Skeletal muscle satellite cell (primary cell): ENCODE results near the gene QSOX1.
A peak's percentile ranks its signal among the peaks of the same experiment; 100 is the strongest.

Experiments used
- H3K27me3 ChIP-seq: 2 replicates; pipeline ENCODE4 v1.7.0; 2013; ENCODE audit warnings: low read length; ENCODE audit not compliant: control insufficient read depth, insufficient read depth
- H3K36me3 ChIP-seq: 2 replicates; pipeline ENCODE4 v1.7.0; 2013; ENCODE audit warnings: mild to moderate bottlenecking, control low read depth, low read length; ENCODE audit not compliant: insufficient read depth
- H3K4me1 ChIP-seq: 2 replicates; pipeline ENCODE4 v1.7.0; 2013; ENCODE audit warnings: low read length; ENCODE audit not compliant: control insufficient read depth, insufficient read depth
- H3K4me2 ChIP-seq: 2 replicates; pipeline ENCODE4 v1.7.0; 2013; ENCODE audit warnings: mild to moderate bottlenecking, low read length
- H3K4me3 ChIP-seq: 2 replicates; pipeline ENCODE4 v1.7.0; 2013; ENCODE audit warnings: low read length
- H3K9ac ChIP-seq: 2 replicates; pipeline ENCODE4 v1.7.0; 2013; ENCODE audit warnings: mild to moderate bottlenecking, low read depth, low read length, moderate library complexity
- H3K9me3 ChIP-seq: replicated peaks from 2 replicates; pipeline ENCODE4 v1.7.0; 2013; ENCODE audit warnings: mild to moderate bottlenecking, control low read depth, low read length

Gene QSOX1

DNA sequence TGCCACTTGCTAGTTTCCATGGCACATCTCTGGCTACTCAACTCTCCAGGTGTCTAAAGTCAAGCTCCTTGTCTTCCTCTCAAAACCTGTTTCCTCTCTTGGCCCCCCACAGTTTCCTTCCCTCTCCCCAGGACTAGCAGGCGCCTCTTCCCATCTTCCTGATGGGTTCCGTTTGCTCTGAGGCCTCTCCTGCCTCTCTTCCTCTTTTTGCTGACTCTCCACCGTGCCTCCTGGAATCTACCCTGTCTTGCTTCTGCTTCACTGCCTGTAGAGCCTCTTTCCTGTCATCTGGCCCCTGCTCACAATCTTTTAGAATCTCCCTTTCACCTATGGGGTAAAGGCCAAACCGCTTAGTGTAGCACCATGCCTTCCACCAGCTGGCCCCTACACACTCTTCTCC lies 53.6 kb downstream of the QSOX1 start:
- Histone ChIP-seq H3K36me3 (no peaks in the 10 kb centered on the region), H3K27me3 (no peaks in the 10 kb centered on the region), H3K4me2 (no peak overlapping the region), H3K4me3 (no peak overlapping the region), H3K9me3 (no peaks in the 10 kb centered on the region), H3K4me1 (peaks cover 10% of the 10 kb centered on the region), H3K9ac (no peak overlapping the region)

DNA sequence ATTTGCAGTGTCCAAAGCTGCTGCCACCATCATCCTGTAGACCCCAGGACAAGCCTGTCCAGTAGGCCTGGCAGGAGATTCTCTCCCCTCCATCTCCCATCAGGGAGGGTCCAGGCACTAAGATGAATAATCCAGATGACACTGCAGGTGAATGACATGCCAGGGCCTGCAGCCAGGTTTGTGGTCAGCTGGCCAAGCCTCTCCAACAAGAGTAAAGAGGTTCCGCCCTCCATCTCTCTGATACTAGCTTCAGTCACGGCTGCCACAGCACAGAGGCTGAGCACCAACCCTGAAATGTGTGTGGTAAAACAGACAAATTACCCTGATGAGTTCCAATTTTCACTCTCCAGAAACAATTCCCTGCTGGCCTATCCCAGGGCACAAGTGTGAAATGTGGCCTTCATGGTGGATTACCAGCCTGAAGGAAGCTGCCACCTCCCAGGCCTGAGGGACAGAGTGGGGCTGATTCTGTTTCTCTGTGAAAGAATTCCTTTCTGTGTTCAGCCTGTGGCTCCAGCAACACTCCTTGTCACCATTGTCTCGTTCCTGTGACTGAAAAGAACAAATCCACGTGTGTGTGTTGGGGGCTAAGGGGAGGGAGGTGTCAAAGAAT lies 55.4 kb downstream of the QSOX1 start:
- no peaks in the 10 kb centered on the region for H3K36me3 ChIP-seq
- no peak overlapping the region for H3K4me3 ChIP-seq
- no peaks in the 10 kb centered on the region for H3K9me3 ChIP-seq
- peaks cover 15% of the 10 kb centered on the region for H3K4me1 ChIP-seq
- H3K27me3 ChIP-seq = no peaks in the 10 kb centered on the region
- no peak overlapping the region for H3K9ac ChIP-seq
- H3K4me2 ChIP-seq = no peak overlapping the region

DNA sequence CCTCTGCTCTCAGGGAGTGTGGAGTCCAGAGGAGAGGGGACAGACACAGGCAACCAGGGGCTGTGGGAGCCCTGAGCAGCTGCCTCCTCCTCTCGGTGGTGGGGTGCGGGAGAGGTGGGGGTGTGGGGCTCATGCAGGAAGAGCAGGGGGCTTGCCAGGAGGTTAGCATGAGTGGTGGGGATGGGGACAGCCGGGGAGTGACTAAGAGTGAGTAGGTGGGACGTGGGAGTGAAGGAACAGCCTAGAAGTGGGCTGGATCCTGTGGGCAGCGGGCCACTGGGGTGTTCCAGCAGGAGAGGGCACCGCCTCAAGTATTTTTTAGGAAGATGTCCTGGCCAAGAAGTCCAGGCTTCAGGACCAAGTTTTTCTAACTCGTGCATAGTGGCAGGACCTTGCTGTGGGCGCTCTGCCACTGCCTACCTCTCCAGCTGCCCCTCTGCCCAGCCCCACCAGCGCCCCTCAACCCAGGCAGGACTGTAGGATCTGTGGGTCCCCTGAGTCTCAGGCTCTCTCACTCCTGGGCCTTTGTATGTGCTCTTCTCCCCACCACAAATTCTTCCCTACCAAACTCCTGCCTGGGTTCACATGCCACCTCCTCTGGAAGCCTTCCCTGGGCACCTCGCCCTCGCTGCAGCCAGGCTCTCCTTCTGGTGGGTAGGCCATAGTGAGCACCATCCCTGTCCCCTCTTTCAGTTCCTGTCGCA lies 56.6 kb downstream of the QSOX1 start:
- Histone ChIP-seq H3K9ac (no peak overlapping the region), H3K9me3 (no peaks in the 10 kb centered on the region), H3K4me2 (no peak overlapping the region), H3K4me3 (no peak overlapping the region), H3K4me1 (peaks cover 15% of the 10 kb centered on the region), H3K36me3 (no peaks in the 10 kb centered on the region), H3K27me3 (no peaks in the 10 kb centered on the region)

DNA sequence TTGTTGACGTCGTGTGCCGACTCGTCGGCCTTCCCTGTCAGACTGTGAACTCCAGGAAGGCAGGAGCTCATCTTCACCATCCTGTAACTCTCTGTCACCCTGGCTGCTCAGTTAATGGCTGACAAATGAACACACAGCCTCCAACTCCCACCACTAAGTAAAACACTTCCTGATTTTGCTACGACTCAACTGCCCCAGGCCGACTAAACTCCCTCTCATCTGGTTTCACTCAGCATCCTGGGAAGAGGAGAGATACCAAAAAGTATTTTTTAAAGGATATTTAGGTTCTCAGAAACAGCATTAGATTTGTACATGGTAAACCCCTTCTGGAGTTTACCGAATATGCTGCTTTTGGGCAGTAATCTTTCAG lies 57.2 kb downstream of the QSOX1 start:
- Histone ChIP-seq H3K9me3 (no peaks in the 10 kb centered on the region), H3K4me1 (peaks cover 15% of the 10 kb centered on the region), H3K27me3 (no peaks in the 10 kb centered on the region), H3K4me2 (no peak overlapping the region), H3K36me3 (no peaks in the 10 kb centered on the region), H3K4me3 (no peak overlapping the region), H3K9ac (no peak overlapping the region)

DNA sequence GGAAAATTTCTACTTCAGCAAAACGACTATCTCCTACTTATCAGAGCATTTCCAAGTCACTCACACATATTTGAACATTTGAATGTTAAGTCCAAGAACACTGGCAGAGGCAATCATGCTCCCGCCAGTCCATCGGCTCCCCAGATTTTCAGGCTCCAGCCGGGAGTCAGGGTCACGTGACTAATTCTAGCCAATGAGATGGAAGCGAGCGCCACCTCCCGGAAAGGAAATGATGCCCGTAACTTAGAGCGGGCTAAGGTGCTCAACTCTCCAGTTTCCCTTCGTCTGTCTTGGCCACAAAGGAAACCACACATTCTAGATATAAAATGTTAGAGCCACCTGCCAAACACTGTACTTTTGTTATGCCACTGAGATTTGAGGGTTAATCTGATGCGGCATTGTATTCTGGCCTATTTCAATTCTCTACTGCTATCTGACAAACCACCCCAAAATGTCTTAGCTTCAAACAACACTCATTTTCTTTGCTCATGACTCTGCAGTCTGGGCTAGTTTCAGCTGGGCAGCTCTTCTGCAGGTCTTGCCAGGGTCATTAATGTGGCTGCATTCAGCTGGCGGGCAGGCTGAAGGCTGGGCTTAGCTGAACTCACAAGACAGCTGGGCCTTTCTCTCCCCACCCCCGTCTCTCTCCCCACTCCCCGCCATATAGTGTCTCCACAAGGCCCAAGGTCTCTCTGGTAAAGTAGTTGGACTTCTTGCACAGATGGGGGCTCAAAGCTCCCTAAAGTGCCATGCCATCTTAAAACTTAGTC lies 58.9 kb downstream of the QSOX1 start:
- Histone ChIP-seq H3K9ac (no peak overlapping the region), H3K36me3 (no peaks in the 10 kb centered on the region), H3K27me3 (no peaks in the 10 kb centered on the region), H3K4me2 (peak overlapping the region; percentile 64), H3K4me1 (peaks cover 15% of the 10 kb centered on the region), H3K4me3 (peak overlapping the region; percentile 17), H3K9me3 (no peaks in the 10 kb centered on the region)

DNA sequence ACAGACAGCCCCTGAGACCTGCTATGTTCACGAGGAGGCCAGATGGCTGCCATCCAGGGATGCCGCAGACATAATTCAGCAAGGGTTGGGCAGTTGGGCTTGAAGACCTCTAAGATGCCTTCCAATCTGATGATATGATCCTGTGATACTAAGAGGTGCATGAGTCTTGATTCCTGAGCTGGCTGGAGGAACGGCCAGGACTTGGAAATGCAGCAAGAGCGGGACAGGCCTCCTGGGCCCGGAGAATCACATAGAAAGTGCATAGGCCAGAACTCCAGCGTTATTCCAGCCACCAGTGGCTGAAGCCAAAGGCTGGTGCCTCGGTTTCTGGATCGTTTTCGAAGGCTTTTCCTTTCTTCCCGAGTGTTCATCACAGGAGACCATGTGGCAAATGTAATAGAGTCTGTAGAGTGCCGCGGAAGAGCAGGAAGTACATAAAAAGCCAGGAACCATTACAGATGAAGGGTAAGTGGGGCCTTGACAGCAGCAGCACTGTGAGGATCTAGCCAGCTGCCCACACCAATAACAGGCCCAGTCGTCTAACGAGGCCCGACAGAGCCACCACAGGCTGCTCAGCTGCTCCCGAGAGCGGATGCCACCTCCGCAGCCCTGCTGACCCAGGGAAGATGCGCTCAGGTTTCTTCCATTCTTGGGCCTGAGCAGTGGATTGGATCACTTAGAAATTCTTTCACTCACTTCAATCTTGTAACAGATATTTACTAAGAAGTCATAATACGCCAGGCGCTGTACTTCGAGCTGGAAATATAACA lies 61.4 kb downstream of the QSOX1 start:
- Histone ChIP-seq H3K27me3 (peaks cover 5% of the 10 kb centered on the region), H3K9me3 (no peaks in the 10 kb centered on the region), H3K36me3 (no peaks in the 10 kb centered on the region), H3K4me2 (no peak overlapping the region), H3K4me1 (peaks cover 13% of the 10 kb centered on the region), H3K4me3 (no peak overlapping the region), H3K9ac (no peak overlapping the region)

DNA sequence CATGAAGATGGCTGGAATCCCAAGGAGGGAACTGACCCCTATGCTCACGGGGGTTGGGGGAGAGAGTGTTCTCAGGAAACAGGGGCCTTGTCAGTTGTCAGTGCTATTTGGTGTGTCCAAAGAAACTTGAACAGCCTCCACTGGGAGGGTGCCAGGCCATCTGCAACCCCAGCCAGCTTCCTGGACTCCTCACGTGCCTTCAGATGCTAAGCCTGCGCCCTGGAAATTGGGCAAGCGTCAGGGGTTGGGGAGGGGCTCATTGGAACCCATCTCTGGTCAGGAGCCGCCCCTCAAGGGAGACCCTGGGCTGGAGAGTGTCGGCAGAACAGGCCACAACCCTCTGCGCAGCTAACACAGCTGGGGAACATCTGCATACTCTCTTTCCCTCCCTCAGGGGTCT lies 62.3 kb downstream of the QSOX1 start:
- peaks cover 6% of the 10 kb centered on the region for H3K4me1 ChIP-seq
- no peak overlapping the region for H3K4me2 ChIP-seq
- H3K9ac ChIP-seq = no peak overlapping the region
- H3K36me3 ChIP-seq = no peaks in the 10 kb centered on the region
- H3K27me3 ChIP-seq = peaks cover 8% of the 10 kb centered on the region
- no peaks in the 10 kb centered on the region for H3K9me3 ChIP-seq
- no peak overlapping the region for H3K4me3 ChIP-seq

DNA sequence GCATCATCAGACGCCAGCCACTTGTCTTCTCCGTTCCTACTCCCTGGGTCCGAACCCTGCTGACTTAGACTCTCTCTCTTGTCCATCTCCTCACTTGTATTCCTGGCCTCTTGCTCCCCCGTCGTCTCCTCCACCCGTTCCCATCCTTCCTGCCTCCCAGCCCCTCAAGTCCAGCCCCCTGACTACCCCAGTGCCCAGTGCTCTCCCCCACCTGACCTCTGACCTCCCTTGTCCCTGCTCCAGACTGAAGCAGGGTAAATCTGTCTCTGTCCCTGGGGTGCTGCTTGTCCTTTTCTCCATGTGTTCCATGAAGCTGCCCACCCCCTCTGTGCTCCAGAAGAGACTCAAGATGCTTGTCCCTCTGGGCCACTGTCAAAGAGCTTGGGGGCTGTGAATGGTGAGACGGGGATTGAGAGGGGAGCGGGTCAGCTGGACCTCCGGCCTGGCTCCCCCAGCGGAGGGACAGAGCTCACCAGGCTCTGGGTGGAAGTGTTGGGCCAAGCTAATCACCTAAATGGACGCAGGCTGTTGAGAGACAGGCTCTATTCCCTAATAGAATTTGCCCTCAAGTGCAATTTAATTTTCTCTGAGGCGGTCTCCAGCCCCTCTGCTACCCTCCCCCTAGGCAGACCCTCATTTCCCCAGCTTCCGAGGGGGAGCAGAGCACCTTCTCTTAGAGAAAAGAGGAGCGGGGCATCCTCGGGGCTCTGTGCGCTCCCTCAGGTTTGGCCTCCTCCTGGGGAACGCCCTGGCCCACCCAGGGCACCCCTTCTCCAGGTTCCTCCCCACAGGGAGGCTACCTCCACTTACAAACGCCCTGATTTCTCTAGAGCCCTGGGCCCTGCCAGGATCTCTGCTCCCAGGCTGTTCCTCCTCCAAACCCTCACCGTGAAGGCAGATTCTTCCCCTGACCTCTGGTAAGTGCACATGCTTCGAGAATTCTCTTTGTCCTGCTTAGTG lies 64.4 kb downstream of the QSOX1 start:
- Histone ChIP-seq H3K4me3 (no peak overlapping the region), H3K4me1 (no peaks in the 10 kb centered on the region), H3K9ac (no peak overlapping the region), H3K4me2 (no peak overlapping the region), H3K36me3 (no peaks in the 10 kb centered on the region), H3K9me3 (no peaks in the 10 kb centered on the region), H3K27me3 (peaks cover 25% of the 10 kb centered on the region)

DNA sequence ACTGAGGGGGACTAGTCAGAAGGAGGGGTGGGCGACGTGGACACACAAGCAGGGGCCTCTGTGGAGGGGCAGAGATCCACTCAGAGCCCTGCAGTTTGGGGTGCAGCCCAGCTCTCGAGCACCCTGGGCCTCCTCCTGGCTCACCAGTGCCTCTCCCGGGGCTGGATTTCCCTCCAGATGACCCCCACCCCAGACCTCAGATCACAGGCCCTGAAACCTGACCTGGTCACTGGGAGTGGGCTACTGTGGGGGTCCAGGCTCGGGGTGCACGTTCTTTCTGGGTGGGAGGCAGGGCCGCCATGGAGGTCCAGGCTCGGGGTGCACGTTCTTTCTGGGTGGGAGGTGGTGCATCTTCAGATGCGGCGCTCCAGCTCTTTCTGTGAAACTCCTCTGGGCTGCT lies 65.1 kb downstream of the QSOX1 start:
- H3K4me2 ChIP-seq = no peak overlapping the region
- no peaks in the 10 kb centered on the region for H3K4me1 ChIP-seq
- H3K27me3 ChIP-seq = peaks cover 32% of the 10 kb centered on the region
- H3K9me3 ChIP-seq = no peaks in the 10 kb centered on the region
- no peaks in the 10 kb centered on the region for H3K36me3 ChIP-seq
- H3K4me3 ChIP-seq = no peak overlapping the region
- no peak overlapping the region for H3K9ac ChIP-seq

DNA sequence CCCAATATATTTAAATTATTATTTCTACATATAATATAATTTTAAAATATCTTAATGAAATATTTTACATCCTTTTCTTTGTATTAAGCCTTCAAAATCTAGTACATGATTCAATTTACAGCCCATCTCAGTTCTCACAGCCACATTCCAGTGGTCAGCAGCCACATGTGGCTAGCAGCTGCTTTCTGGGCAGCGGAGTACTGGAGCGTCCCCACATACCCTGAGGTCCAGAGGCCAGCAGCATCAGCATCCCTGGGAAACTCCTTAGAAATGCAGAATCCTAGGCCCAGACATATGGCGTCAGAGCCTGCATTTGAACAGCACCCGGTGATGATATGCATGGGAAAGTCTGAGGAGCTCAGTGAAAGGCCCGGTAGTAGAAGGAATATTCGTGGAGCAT lies 66.8 kb downstream of the QSOX1 start:
- Histone ChIP-seq H3K4me1 (no peaks in the 10 kb centered on the region), H3K4me2 (no peak overlapping the region), H3K4me3 (no peak overlapping the region), H3K27me3 (peaks cover 49% of the 10 kb centered on the region), H3K36me3 (no peaks in the 10 kb centered on the region), H3K9me3 (no peaks in the 10 kb centered on the region), H3K9ac (no peak overlapping the region)
